GM12872 (cell line): ENCODE data around the gene PRPSAP2.

ENCODE experiments used
- CTCF ChIP-seq: IDR thresholded peaks from 3 replicates; pipeline ENCODE4 v1.5.1; 2011; ENCODE audit warnings: low read depth, mild to moderate bottlenecking, low read length, moderate library complexity; ENCODE audit not compliant: insufficient read depth

PRPSAP2 gene

GRCh38 chr17:18856570-18856915 is 1.4 kb upstream of the PRPSAP2 start:
- TF ChIP-seq CTCF = no peak

- no peak for TF ChIP-seq CTCF
Measured at GRCh38 chr17:18858567-18859245, 775 bp downstream of the PRPSAP2 start.

GRCh38 chr17:18859256-18859655 is 1.3 kb downstream of the PRPSAP2 start:
- no peak for TF ChIP-seq CTCF

GRCh38 chr17:18860161-18860972 is 2.4 kb downstream of the PRPSAP2 start:
- no peak for TF ChIP-seq CTCF

- TF ChIP-seq CTCF = no peak
Measured at GRCh38 chr17:18862011-18862410, 4.1 kb downstream of the PRPSAP2 start.

- TF ChIP-seq CTCF = no peak
Measured at GRCh38 chr17:18866866-18867813, 9.2 kb downstream of the PRPSAP2 start.

GRCh38 chr17:18877104-18877645 is 19.2 kb downstream of the PRPSAP2 start:
- TF ChIP-seq CTCF = no peak
